ENCODE measurements around the gene SAP30L. TPM values are rescaled to one million over a fixed set of nuclear protein-coding genes. Genes with fewer than 3 reads are reported as not detected.

SAP30L gene
- polyA plus RNA-seq, 1 donor = 61.3 TPM

- DNase-seq = no peak
These were observed 33.6 kb downstream of the SAP30L start for GRCh38 chr5:154479160-154479943.

DNA sequence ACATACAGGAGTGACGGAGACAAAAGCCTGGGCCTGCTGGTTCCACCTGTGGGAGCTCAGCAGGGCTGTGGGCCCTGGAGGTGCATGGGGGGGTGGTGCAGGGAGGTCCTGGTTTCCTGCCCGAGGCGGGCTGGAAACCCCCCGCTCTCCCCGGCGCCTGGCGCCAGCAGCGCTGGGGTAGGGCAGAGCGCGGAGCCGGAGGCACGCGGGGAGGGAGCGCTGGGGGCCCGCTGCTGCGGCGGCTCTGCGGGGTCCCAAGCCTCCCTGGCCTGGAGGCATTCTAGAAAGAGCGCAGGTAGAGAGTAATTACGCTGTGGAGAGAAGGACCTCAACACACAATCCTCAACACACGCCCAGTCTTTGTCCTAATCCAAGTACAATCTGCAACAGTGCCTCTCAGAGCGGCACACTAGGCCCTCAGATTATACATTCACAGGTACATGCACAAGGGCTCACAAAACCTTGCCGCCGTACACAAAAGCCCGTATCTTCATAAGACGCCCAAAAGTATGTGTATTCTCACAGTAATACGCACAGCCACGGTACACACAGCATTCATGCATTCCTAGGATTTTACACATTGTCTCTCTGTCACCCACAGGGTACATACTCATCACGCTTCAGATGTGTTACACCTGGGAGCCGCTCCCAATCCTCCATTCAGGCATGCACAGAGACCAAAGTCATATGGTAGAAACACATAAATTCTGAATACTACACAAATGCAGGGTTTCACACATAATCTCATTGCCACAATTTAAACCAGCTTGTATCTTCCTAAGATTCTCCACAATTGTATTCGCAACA is 34.4 kb downstream of the SAP30L start:
- DNase-seq = no peak

DNA sequence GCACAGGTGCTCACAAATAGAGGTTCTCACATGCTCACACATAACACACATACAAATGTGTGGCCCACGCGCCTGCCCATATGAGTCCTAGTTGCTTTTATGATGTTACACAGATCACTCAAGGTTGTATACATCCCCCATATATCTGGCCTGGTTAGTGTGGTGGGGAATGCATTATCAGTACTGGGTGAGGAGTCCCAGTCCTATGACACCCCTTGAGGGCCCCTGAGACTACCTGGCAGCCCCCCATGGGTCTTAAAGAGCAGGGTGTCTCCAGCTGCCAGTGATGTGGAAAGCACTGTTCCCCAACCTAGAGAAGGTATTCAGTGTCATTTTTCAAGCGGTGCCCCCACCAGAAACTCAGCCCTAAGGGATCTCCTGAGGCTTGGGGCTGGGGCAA is 35.0 kb downstream of the SAP30L start:
- no peak for DNase-seq

DNA sequence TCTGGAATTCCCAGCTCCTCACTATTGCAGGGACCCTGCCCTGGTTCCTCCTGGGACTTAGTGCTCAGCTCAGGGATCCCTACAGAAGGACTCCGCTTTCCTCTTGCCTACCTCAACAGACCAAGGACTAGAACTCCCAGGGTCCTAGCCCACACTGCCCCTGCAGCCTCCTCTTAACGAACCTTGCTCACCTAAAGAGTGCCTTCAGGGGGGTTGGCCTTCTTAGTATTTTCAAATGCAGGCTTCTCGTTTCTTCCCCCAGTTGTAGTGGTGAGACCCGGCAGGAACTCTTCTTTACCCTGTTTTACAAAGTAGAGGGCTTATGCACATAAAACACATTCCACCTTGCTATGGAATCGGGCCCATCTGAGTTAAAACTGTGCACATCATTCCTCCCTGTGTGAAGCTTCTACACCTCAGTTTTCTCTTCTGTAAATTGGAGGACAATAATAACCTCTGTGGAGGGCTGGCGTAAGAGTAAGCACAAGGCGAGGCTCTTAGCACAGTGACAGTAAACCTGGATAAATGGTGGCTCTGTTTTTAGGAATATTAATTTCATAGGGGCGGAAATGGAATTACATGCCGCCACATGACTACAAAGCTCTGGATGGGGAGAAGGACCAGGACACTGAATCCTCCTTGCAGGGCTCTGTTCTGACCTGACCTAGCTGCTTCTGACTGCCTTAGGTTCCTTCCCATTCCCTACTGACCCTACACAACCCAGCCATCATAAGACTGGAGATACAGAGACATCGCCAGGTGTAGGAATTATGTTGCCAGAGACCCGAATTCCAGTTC is 36.0 kb downstream of the SAP30L start:
- no peak for DNase-seq

DNA sequence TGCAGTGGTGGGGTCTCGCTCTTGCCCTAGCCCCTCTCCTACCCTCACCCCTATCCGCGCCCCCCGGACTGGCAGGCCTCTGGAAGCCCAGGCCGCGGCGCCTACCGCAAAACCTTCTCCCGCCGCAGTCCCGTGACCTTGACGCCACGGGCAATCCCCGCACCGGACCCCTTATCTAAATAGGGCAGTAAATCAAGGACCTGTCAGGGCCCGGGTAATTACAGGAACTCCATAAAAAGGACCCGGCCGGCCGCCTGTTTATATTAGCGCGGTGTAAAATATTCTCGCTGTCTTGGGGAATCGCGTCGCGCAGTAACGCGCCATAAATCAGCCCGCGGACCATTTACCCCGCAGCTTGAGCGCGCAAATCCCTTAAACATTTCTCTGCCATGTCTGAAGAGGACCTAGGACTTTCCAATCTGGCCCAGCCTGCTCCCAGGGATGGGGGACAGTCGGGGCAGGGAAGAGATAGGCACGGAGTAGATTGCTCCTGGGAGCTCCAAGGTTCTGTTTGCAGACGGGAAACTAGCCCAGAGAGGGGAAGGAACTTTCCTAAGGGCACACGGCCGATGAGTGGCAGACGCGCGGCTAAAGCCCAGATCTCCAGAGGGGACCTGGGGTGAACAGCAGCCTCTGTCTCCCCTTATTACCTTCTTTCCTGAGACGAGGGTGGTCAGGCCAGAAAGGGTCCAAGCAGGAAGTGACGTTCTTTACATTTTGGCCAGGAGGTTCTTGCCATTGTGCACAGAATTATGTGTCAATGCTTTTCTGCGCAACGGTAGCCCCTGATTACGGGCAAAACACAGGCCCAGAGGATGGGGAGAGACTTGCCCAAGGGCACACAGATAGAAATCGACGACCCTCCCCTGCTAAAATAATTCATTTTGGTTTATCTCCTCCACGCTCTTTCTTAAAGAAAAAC is 37.0 kb downstream of the SAP30L start:
- no peak for DNase-seq

DNA sequence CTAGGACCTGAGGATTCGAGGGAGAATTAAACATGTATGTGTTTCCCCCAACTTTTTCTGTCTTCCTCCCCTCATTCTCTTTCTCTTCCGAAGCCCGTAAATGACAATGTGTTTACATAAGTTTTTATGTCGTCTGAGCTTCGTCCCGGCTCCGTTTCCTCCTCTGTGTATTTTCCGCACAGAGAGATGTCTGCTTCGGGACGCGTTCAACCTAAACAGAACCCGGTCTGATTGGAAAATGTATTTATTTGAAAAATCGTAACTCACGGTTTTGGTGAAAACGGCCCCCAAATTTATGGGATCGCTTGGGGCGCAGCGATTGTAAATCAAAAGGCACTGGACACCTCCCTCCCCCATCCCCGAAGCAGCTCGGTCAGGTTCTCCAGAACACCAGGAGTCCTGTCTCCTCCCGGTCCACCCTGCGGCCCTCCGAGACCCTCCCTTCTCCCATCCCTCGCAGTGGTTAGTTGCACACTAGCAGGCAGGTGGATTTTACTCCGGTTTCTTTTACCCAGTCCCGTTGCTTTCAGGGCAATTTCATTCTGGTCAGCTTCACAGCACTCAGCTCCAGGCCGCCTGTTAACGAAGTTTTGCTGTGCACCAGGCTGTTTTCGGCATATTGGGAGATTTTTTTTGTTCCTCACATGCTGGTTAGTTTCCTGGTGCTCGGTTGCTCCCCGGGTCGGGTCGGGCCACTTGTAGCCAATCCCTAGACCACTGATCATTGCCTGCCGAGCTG is 38.0 kb downstream of the SAP30L start:
- no peak for DNase-seq

DNA sequence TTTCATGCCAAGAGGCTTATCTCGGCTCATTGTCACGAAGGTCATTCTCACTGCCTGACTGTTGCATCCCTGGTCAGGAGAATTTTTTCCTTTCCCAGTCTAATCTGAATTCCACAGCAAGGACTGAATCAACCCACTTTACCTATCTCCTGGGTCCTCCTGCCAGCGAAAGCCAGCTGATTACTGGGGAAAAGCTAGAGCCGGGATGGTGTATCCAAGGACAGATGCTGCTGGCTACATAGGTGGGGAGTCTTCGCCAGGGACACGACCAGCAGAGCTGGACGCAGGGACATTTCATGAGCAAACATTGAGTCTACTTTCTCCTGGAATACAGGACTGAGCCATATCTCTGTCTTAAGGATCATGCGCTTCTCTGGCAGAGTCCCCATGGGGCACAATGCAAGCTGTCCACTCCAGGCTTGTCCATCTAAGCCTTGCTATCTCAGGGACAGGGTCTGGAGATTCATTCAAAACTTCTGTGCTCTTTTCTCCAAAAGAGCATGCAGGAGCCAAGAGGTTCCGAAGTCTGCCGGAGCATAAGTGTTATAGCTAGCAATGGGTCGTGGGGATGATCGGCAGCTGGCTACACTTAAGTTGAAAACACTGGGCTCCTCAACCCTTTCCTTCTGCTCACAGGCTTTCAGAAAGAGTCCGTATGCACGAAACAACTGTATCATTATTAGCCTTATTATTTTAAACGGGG is 38.7 kb downstream of the SAP30L start:
- DNase-seq = no peak

DNA sequence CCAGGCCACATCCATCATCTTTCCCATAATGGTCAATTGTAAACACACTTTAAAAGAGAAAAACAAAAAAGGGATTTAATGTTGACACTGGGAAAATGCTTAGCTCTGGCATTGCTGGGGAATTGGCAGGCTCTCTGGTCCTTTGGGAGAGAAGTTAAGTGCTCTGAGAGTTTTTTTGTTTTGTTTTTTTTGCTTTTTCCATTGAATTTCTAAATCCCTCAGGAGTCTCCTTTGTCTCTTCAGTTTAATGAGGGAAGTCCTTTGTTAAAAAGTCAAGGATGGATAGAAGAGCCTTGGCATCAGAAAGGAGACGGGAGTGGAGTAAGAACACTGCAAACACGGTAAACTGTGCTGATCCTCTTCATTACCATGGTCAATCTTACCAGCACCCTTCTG is 39.3 kb downstream of the SAP30L start:
- DNase-seq = no peak

- no peak for DNase-seq
These were observed 40.1 kb downstream of the SAP30L start for GRCh38 chr5:154485850-154486426.

DNA sequence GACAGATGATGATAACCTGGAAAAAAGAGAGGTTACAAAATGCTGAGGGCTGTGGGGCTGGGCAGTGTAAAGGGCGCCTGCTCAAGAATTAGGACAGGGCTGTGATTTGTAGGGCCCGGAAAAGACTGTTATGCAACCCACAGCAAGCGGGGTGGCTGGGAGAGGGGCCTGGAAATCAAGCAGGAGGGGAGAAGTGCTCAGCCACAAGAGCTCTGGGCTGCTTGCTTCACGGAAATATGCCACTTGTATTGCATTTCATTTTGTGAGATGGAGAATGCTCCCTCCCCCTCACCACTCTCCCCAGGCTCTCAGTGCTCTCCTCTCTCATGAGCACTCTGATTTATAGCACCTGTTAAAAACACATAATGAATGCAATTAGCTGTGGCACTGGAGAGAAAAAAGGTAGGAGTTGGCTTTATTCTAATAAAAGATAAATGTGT is 40.6 kb downstream of the SAP30L start:
- DNase-seq = no peak

DNA sequence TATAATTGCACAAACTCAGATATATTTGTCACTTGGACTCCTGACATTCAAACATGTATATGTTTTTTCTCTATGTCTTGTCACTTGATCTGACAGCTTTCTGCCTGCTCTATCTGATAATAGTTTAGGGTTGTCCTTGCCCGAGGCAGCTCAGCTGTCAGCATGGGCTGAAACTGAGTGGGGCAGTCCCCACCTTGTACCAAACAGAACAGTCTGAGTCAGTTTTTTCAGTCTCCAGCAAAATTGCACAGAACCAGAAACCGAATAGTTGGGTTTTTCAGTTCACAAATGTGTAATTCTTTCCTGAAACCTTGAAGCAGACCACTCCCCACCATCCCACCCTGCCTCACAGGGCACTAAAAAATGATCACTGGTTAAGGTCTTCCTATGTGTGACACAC is 41.7 kb downstream of the SAP30L start:
- no peak for DNase-seq

DNA sequence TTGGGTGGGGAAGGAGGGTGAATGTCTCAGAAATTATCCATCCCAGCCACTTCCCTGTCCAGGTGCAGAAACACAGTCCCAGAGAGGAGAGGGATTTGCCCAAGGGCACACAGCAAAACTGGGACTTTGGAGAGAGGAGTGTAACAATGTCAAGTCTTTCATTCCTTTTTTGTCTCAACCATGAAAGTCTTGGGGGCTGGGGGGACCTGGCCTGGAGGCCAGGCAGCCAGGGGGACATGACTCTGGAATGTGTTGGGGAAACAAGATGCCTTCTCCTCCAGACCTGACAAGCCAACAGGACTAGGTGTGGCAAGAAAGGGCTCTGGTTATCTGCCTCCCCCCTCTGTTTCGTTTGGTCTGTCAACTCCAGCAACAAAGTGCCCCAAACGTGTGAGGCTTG is 46.1 kb downstream of the SAP30L start:
- no peak for DNase-seq

DNA sequence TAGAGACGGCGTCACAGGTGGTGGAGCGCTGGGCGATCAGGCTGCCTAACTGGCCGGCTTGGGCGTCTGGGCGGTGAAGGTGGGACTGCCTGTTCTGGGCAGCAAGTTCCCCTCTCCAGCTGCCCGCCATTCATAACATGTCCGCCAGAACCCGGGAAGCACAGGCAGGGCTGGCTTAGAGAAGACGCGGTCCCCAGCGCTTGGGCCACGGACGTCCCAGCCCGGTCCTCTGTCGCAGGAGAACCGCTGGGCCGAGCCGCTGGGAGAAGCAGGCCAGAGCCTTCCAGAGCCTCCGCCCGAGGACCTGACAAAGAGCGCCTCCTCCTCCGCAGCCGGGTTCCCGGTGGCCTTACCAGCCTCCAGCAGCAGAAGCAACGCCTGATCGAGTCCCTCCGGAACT is 47.5 kb downstream of the SAP30L start:
- no peak for DNase-seq

- DNase-seq = no peak
These were observed 48.2 kb downstream of the SAP30L start for GRCh38 chr5:154494036-154494435.

- no peak for DNase-seq
These were observed 52.8 kb downstream of the SAP30L start for GRCh38 chr5:154498591-154498990.

DNA sequence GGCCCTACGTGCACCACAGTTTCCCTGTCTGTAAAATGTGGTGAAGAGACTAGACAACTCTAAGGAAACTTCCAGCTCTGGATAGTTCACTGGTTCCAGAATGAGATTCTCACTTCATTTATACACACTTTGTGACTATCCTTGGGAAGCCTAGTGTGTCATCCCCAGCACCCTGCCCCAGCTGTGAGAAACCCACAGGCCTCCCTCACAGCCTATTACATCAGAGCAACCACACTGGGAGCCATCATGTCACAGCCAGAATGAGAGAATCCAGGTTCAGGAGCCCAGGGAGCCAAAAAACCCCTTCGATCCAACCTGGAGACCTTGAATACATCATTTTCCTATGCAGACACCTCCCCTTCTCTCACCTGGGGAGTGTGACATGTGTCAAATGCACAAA is 53.2 kb downstream of the SAP30L start:
- no peak for DNase-seq

DNA sequence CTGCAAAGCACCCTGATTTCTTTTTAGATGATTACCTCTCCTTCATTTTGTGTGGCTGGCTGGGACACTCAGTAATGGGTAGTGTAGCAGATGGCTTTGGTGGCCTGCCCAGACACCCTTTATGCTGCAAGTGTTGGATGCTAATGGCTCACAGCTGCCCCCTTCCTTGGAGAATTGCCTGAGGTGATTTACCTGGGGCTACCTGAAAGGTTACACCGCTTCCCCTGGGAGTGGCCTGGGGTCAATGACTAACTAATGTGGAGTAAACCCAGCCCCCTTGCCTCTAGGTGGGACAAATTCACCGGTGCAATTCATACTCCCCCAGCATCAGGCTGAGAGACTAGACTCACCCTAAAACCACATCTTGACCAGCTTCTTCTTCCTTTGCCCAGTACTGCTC is 55.8 kb downstream of the SAP30L start:
- no peak for DNase-seq

DNA sequence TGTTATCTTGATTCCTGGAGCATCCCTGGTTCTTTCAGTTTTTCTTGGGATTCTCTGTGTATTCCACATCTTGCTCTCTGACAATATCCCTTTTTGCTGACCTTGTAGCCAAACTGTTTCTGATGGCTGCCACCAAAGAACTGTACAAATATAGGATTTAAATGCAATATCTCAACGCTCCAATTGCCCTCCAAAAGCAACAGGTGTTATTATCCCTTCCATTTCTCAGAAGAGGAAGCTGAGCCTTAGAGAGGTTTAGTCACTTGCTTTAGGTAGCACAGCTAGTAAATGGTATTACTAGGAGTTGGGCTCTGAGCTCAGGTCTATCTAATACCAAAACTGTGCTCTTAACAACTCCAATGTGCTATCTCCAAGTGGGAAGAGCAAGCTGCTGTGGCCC is 56.4 kb downstream of the SAP30L start:
- DNase-seq = no peak

- no peak for DNase-seq
These were observed 57.9 kb downstream of the SAP30L start for GRCh38 chr5:154503698-154504039.

GRCh38 chr5:154505567-154505966 is 59.8 kb downstream of the SAP30L start:
- no peak for DNase-seq

All from left kidney (tissue), 2 donors.